Gastrocnemius medialis (tissue), 4 donors: ENCODE measurements around the gene DDX21. TPM values are rescaled to one million over a fixed set of nuclear protein-coding genes. Genes with fewer than 3 reads are reported as not detected.
"Not testable (repeated sequence)": the region's sequence is repeated elsewhere in the genome, so short reads cannot be mapped to it uniquely, and the experiment has no call there.

Experiments used
- ATAC-seq, 2 donors: fragments of 150-250 bp; one replicate each; pipeline ENCODE4 v1.9.1; 2016
- DNase-seq, 2 donors: peaks; one replicate each; pipeline ENCODE4 v3.0.0-alpha.2; 2019
- H3K27ac ChIP-seq, 4 donors: fragments of 200-600 bp; sonication (generic); 1 replicate in 1 of 4; 2 replicates in 3 of 4; pipeline ENCODE4 v1.5.1; 2016 to 2018; ENCODE audit warnings: mild to moderate bottlenecking in 2 of 4, moderate library complexity in 1 of 4
- H3K27me3 ChIP-seq, 3 donors: fragments of 200-600 bp; sonication (generic) in 2 of 3; 1 replicate in 1 of 3; 2 replicates in 2 of 3; pipeline versions ENCODE4 v1.5.1 to v1.6.0; 2016 to 2019; ENCODE audit warnings: mild to moderate bottlenecking in 1 of 3, moderate library complexity in 1 of 3
- H3K36me3 ChIP-seq, 2 donors: fragments of 200-600 bp; sonication (generic) in 1 of 2; one replicate each; pipeline ENCODE4 v1.5.1; 2017 to 2018
- H3K4me1 ChIP-seq, 2 donors: fragments of 200-600 bp; sonication (generic) in 1 of 2; one replicate each; pipeline ENCODE4 v1.5.1; 2016 to 2017; ENCODE audit warnings: mild to moderate bottlenecking in 2 of 2
- H3K4me3 ChIP-seq, 4 donors: fragments of 200-600 bp; sonication (generic) in 3 of 4; 1 replicate in 1 of 4; 2 replicates in 3 of 4; pipeline ENCODE4 v1.5.1; 2016 to 2019; ENCODE audit warnings: mild to moderate bottlenecking in 2 of 4
- H3K9me3 ChIP-seq, 3 donors: fragments of 200-600 bp; sonication (generic) in 2 of 3; 1 replicate in 1 of 3; 2 replicates in 2 of 3; pipeline ENCODE4 v1.5.1; 2016 to 2019
- POLR2A ChIP-seq, 2 donors: fragments of 450-650 bp; IDR thresholded peaks; one replicate each; pipeline ENCODE4 v1.6.1; 2017; ENCODE audit warnings: antibody characterized with exemption in 2 of 2, mild to moderate bottlenecking in 2 of 2, moderate library complexity in 2 of 2
- in situ Hi-C, 4 donors: fragments of 200-750 bp; cut with MboI; loops; one replicate each; pipeline versions ENCODE4 v1.15.0 to v1.8.0; 2017; ENCODE audit warnings: low sequenced_read_pairs in 4 of 4
- intact Hi-C: fragments of 100-400 bp; cut with DNase I; formaldehyde crosslinking; loops from one replicate; pipeline ENCODE4 v1.15.1; 2023; ENCODE audit warnings: low total_unique reads
- total RNA-seq, 4 donors: library from RNA; depleted of rRNA; stranded (reverse); fragments of >200 nt; gene quantifications; one replicate each; pipeline versions ENCODE4 v1.1.0 to v1.2.3, GENCODE V29; 2016
- TF ChIP-seq, protein P1 (sequence below), 5 experiments: fragments of 450-650 bp in 3 of 5; fragments of 200-600 bp in 2 of 5; sonication (generic) in 2 of 5; IDR thresholded peaks in 4 of 5; conservative IDR thresholded peaks in 1 of 5; 1 replicate in 4 of 5; 2 replicates in 1 of 5; pipeline ENCODE4 v1.5.1; 2016 to 2019; ENCODE audit warnings: antibody characterized with exemption in 5 of 5, mild to moderate bottlenecking in 3 of 5, moderate library complexity in 3 of 5

DDX21 gene
- total RNA-seq, 4 donors from 2014 or later, result 44.4 to 66.8 (median 53.7) TPM

GRCh38 chr10:69005704-69006485 lies 49.9 kb downstream of the DDX21 start:
- intact Hi-C loops, result loop anchor here (2.0 kb wide), 1 partner anchor 87 kb away; no protein-coding TSS in a partner anchor
- no peak overlapping the region for H3K27ac ChIP-seq

GRCh38 chr10:69007260-69007659 lies 51.3 kb downstream of the DDX21 start:
- DNase-seq, result no peak
- no peaks in the 10 kb centered on the region for H3K9me3 ChIP-seq
- peaks cover 0 to 26% of the 10 kb centered on the region in 2 donors for H3K36me3 ChIP-seq
- H3K27me3 ChIP-seq, result no peaks in the 10 kb centered on the region
- no peak overlapping the region for H3K4me3 ChIP-seq
- in situ Hi-C loops, result loop anchor here in 1 of 4 donors (10.0 kb wide), 1 partner anchor 88 kb away; no protein-coding TSS in a partner anchor
- no peak for ATAC-seq
- intact Hi-C loops, result no loop called here
- no peak overlapping the region for H3K27ac ChIP-seq
- TF ChIP-seq, protein P1, sequence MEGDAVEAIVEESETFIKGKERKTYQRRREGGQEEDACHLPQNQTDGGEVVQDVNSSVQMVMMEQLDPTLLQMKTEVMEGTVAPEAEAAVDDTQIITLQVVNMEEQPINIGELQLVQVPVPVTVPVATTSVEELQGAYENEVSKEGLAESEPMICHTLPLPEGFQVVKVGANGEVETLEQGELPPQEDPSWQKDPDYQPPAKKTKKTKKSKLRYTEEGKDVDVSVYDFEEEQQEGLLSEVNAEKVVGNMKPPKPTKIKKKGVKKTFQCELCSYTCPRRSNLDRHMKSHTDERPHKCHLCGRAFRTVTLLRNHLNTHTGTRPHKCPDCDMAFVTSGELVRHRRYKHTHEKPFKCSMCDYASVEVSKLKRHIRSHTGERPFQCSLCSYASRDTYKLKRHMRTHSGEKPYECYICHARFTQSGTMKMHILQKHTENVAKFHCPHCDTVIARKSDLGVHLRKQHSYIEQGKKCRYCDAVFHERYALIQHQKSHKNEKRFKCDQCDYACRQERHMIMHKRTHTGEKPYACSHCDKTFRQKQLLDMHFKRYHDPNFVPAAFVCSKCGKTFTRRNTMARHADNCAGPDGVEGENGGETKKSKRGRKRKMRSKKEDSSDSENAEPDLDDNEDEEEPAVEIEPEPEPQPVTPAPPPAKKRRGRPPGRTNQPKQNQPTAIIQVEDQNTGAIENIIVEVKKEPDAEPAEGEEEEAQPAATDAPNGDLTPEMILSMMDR (IDR thresholded peaks at IDR 0.05 in 4 of 5, conservative IDR thresholded peaks at IDR 0.05 in 1 of 5), result no peak
- TF ChIP-seq POLR2A (IDR thresholded peaks at IDR 0.05), result no peak
- H3K4me1 ChIP-seq, result no peaks in the 10 kb centered on the region

More at GRCh38 chr10:69005704-69006485, 49.9 kb downstream of the DDX21 start:
- in situ Hi-C loops, result loop anchor here in 1 of 4 donors (10.0 kb wide), 1 partner anchor 89 kb away; no protein-coding TSS in a partner anchor
- H3K36me3 ChIP-seq, result peaks cover 0 to 32% of the 10 kb centered on the region in 2 donors
- ATAC-seq (no peak), DNase-seq (no peak)
- TF ChIP-seq POLR2A (IDR thresholded peaks at IDR 0.05), result no peak
- TF ChIP-seq, protein P1 (IDR thresholded peaks at IDR 0.05 in 4 of 5, conservative IDR thresholded peaks at IDR 0.05 in 1 of 5), result no peak
- no peaks in the 10 kb centered on the region for H3K9me3 ChIP-seq
- no peak overlapping the region for H3K4me3 ChIP-seq
- H3K27me3 ChIP-seq, result no peaks in the 10 kb centered on the region
- no peaks in the 10 kb centered on the region for H3K4me1 ChIP-seq

DNA sequence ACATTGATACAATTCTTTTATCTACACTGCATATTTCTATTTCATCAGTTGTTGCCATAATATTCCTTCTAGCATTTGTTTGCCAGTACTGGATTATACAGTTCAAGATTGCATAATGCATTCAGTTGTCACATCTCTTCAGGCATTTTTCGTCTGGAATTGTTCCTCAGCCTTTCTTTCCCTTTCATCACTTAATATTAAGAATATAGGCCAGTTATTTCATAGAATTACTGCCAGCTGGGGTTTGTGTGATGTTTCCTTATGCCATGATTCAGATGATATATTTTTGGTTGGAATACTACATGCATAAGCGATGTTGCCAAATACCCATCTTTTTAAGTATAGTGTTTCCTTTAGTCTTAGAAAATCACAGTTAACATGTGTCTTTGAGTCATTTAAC lies 53.4 kb downstream of the DDX21 start:
- no peaks in the 10 kb centered on the region for H3K9me3 ChIP-seq
- DNase-seq (no peak), ATAC-seq (no peak)
- no peak overlapping the region for H3K4me3 ChIP-seq
- TF ChIP-seq, protein P1 (IDR thresholded peaks at IDR 0.05 in 4 of 5, conservative IDR thresholded peaks at IDR 0.05 in 1 of 5), result no peak
- no peak for TF ChIP-seq POLR2A (IDR thresholded peaks at IDR 0.05)
- no peaks in the 10 kb centered on the region for H3K27me3 ChIP-seq
- in situ Hi-C loops, result loop anchor here in 1 of 4 donors (10.0 kb wide), 1 partner anchor 85 kb away; no protein-coding TSS in a partner anchor
- H3K27ac ChIP-seq, result no peak overlapping the region
- no peaks in the 10 kb centered on the region for H3K4me1 ChIP-seq
- intact Hi-C loops, result no loop called here
- peaks cover 0 to 47% of the 10 kb centered on the region in 2 donors for H3K36me3 ChIP-seq

- ATAC-seq (no peak), DNase-seq (no peak)
- intact Hi-C loops (no loop called here), in situ Hi-C loops (no loop called here)
- Histone ChIP-seq H3K4me1 (no peaks in the 10 kb centered on the region), H3K9me3 (no peaks in the 10 kb centered on the region), H3K27ac (no peak overlapping the region), H3K27me3 (no peaks in the 10 kb centered on the region), H3K36me3 (peaks cover 0 to 51% of the 10 kb centered on the region in 2 donors), H3K4me3 (no peak overlapping the region)
- TF ChIP-seq, protein P1 (IDR thresholded peaks at IDR 0.05 in 4 of 5, conservative IDR thresholded peaks at IDR 0.05 in 1 of 5), result no peak
- no peak for TF ChIP-seq POLR2A (IDR thresholded peaks at IDR 0.05)
These were observed 54.2 kb downstream of the DDX21 start for GRCh38 chr10:69010151-69010640.

DNA sequence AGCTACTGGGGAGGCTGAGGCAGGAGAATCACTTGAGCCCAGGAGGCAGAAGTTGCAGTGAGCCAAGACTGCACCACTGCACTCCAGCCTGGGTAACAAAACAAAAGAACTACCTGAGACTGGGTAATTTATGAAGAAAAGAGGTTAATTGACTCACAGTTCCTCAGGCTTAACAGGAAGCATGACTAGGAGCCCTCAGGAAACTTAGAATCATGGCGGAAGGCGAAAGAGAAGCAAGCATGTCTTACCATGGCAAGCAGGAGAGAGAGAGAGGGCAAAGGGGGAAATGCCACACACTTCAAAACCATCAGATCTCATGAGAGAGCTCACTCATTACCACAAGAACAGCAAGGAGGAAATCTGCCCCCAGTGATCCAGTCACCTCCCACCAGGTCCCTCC lies 56.8 kb downstream of the DDX21 start:
- in situ Hi-C loops, H3K9me3 ChIP-seq, H3K4me3 ChIP-seq, H3K27ac ChIP-seq, H3K4me1 ChIP-seq, ATAC-seq, H3K27me3 ChIP-seq, DNase-seq, intact Hi-C loops: not testable (repeated sequence)
- peaks cover 0 to 55% of the 10 kb centered on the region in 2 donors for H3K36me3 ChIP-seq
